ENCODE results near the gene C19orf38. TPM values are rescaled to one million over a fixed set of nuclear protein-coding genes. Genes with fewer than 3 reads are reported as not detected.

The C19orf38 gene
- total RNA-seq, 4 donors from 2014 or later = 0.42 to 0.91 TPM; not detected in 2

DNA sequence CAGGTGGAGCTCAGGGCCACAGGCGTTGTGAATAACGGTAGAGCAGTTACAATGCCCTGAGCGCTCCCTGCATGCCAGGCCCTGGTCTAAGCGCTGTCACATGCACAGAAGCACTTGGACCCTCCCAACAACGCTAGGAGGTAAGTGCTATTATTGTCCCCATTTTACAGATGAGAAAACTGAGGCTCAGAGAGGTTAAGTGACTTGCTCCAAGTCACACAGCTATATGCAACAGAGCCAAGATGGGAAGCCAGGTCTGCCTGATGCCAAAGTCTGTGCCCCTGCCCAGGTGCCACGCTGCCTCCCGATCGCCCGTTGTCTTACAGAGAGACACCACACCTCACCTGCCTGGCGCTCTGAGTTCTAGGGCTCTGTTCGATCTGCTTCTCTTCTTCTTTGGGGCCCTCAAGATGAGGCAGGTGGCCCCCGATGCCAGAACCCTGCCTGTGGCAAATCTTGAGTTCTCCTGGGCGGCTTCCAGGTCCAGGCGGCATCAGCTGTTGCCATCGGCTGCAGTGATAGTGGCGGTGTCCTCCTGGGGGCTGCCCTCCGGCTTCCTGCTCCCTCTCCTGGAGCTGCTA, 60.3 kb downstream of the C19orf38 start:
- WGBS, 2 donors = 94 to 96% methylated on average over 15 to 17 of the region's 17 CpGs
- no peak for TF ChIP-seq POLR2A (IDR thresholded peaks at IDR 0.05)
- TF ChIP-seq, protein P1, sequence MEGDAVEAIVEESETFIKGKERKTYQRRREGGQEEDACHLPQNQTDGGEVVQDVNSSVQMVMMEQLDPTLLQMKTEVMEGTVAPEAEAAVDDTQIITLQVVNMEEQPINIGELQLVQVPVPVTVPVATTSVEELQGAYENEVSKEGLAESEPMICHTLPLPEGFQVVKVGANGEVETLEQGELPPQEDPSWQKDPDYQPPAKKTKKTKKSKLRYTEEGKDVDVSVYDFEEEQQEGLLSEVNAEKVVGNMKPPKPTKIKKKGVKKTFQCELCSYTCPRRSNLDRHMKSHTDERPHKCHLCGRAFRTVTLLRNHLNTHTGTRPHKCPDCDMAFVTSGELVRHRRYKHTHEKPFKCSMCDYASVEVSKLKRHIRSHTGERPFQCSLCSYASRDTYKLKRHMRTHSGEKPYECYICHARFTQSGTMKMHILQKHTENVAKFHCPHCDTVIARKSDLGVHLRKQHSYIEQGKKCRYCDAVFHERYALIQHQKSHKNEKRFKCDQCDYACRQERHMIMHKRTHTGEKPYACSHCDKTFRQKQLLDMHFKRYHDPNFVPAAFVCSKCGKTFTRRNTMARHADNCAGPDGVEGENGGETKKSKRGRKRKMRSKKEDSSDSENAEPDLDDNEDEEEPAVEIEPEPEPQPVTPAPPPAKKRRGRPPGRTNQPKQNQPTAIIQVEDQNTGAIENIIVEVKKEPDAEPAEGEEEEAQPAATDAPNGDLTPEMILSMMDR (IDR thresholded peaks at IDR 0.05) = no peak
- H3K4me3 ChIP-seq (ENCODE audit: low read depth, poor library complexity, severe bottlenecking) = no peak overlapping the region
- intact Hi-C loops (cut with DNase I; ENCODE audit: low total_unique reads) = no loop called here
- no peak for DNase-seq (ENCODE audit: low spot score in 2 of 2)

DNA sequence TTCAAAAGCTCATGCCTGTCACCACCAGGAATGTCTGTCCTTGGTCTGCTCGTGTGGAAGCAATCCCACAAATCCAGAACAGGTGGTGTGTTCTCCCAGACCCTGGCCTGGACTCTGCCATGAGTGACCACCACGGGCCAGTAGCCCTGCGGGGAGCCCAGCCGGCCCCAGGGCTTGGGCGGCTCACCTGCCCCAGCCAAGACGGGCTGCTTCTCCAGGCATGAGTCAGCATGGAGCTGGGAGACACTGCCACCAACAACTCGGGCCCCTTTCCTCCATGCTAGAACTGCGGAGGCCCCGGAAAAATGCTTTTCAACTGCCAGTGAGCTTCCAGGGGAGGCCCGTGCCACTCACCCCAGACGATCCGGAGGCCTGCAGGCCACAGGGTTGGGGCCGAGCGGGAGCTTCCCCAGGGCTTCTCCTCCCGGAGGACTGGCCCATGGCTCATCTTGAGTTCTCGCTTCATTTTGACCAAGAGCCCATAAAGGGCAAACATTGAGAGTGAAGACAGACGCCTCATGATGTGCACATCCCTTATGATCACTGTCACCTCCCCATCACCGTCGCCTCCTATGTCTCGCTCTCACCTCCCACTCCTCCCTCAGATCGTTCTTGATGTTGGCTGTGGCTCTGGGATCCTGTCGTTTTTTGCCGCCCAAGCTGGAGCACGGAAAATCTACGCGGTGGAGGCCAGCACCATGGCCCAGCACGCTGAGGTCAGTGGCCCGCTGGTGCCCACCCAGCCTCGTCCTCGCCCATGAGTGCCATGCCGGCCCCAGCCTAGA, 63.6 kb downstream of the C19orf38 start:
- intact Hi-C loops (cut with DNase I; ENCODE audit: low total_unique reads) = no loop called here
- WGBS, 2 donors = 90 to 91% methylated on average over 27 to 30 of the region's 31 CpGs
- no peak overlapping the region for H3K4me3 ChIP-seq (ENCODE audit: low read depth, poor library complexity, severe bottlenecking)
- DNase-seq (ENCODE audit: low spot score in 2 of 2) = no peak
- TF ChIP-seq, protein P1 (IDR thresholded peaks at IDR 0.05) = no peak
- TF ChIP-seq POLR2A (IDR thresholded peaks at IDR 0.05) = no peak

DNA sequence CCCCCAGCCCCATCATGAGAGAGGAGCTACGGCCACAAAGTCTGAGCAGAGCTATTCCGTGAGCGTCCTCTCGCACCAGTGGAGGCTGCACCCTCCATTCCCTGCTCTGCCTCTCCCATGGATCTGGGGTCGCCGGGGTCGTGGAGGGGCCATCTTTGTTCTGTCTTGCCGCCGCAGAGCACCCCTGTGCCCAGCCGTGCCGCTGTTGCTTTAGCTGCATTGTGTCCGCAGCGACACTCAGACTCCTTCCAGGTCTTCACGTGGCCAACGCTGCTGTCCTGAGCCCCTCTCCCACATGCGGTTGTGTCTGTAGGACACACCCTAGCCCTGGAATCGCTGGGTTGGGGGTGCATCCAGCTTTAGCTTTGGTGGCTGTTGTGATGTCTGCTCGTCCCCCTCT, 64.4 kb downstream of the C19orf38 start:
- WGBS, 2 donors = 89% methylated on average over 18 of the region's 18 CpGs
- no peak overlapping the region for H3K4me3 ChIP-seq (ENCODE audit: low read depth, poor library complexity, severe bottlenecking)
- no peak for TF ChIP-seq POLR2A (IDR thresholded peaks at IDR 0.05)
- TF ChIP-seq, protein P1 (IDR thresholded peaks at IDR 0.05) = no peak
- no peak for DNase-seq (ENCODE audit: low spot score in 2 of 2)
- intact Hi-C loops (cut with DNase I; ENCODE audit: low total_unique reads) = no loop called here

DNA sequence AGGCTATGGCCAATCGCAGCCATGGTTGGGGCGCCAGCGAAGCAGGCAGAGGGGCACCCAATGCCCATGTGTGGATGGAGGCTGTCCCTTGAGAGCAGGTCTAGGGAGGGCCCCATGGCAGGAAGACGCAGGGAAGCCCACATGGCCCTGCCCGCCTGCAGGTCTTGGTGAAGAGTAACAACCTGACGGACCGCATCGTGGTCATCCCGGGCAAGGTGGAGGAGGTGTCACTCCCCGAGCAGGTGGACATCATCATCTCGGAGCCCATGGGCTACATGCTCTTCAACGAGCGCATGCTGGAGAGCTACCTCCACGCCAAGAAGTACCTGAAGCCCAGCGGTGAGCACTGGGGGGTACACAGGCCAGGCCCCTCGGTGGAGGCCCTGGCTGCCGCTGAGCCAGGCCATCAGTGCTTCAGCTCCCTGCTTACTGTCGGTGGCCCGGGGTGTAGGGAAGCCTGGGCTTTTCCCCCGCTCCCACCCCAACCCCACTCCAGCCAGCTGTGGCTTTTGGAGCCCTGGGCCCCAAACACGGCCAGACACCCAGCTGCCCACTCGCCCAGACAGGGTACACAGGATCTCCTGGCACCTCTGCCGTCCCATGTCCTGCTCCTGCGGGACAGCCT, 65.6 kb downstream of the C19orf38 start:
- WGBS, 2 donors = 91 to 98% methylated on average over 23 of the region's 24 CpGs
- no peak overlapping the region for H3K4me3 ChIP-seq (ENCODE audit: low read depth, poor library complexity, severe bottlenecking)
- DNase-seq (ENCODE audit: low spot score in 2 of 2) = no peak
- intact Hi-C loops (cut with DNase I; ENCODE audit: low total_unique reads) = no loop called here
- no peak for TF ChIP-seq POLR2A (IDR thresholded peaks at IDR 0.05)
- TF ChIP-seq, protein P1 (IDR thresholded peaks at IDR 0.05) = no peak

DNA sequence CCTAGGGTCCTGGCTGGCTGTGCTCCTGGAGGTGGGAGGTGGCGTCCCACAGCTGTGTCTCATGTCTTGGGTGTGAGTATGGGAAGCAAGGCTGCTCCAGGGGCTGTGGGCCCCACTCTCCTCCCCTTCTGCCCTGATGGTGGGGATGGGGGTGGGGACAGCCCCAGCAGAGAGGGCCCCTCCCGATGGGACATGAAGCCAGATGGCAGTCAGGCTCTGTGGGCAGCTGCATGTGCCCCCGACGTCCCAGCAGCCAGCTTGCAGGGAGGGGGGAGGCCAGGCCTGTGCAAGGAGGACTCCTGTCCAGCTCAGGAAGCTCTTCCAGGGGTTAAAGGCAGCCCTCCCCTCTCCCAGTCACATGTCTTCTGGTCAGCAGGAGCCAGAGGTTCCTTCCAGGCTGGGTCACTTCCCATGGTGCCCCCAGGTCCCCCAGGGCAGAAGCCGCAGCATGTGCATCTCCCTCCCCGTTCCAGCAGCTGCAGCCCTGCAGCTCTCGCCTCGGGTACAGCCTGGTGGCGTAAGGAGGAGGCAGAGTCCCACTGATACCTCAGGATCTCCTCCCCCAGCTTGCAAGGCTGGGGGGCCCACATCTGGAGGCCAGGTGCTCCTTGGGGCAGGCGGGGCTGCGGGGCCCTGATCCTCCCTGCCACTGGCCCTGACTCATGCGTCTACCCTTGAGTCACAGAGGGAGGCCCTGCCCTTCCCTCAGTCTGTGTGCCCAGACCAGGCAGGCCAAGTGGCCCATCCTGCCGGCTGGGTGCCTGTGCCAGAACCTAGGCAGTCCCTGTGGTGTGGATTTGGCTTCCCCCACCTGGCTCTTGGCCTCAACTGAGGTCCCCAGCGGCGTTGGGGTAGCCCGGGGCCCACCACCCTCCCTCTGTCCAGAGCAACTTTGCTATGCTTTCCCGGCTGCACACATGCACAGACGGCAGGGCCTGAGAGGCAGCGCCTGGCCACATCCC, 67.2 kb downstream of the C19orf38 start:
- TF ChIP-seq, protein P1 (IDR thresholded peaks at IDR 0.05) = no peak
- no peak for TF ChIP-seq POLR2A (IDR thresholded peaks at IDR 0.05)
- intact Hi-C loops (cut with DNase I; ENCODE audit: low total_unique reads) = no loop called here
- 52 to 62% methylated on average over 14 to 17 of the region's 19 CpGs for WGBS, 2 donors
- peak; percentile 35 to 83 for DNase-seq (ENCODE audit: low spot score in 2 of 2)
- H3K4me3 ChIP-seq (ENCODE audit: low read depth, poor library complexity, severe bottlenecking) = no peak overlapping the region

Measured in lower leg skin (tissue), 4 donors.